Germinal center (tissue), 1 donor: ENCODE measurements around the gene GRAMD2B.
"Not testable (repeated sequence)": the region's sequence is repeated elsewhere in the genome, so short reads cannot be mapped to it uniquely, and the experiment has no call there.

Experiments used
- DNase-seq: peaks from one replicate; pipeline ENCODE4 v3.0.0; 2012; ENCODE audit warnings: mixed read lengths, low spot score

Gene GRAMD2B

GRCh38 chr5:126511961-126512360 lies 88.8 kb downstream of the GRAMD2B start:
- no peak for DNase-seq

GRCh38 chr5:126512451-126512850 lies 89.2 kb downstream of the GRAMD2B start:
- DNase-seq, result no peak

- no peak for DNase-seq
Observed at GRCh38 chr5:126513302-126513701, 90.1 kb downstream of the GRAMD2B start.

- DNase-seq, result no peak
Observed at GRCh38 chr5:126513703-126514102, 90.5 kb downstream of the GRAMD2B start.

GRCh38 chr5:126514131-126514557 lies 90.9 kb downstream of the GRAMD2B start:
- no peak for DNase-seq

GRCh38 chr5:126514558-126515141 lies 91.4 kb downstream of the GRAMD2B start:
- DNase-seq, result no peak

GRCh38 chr5:126515337-126515736 lies 92.1 kb downstream of the GRAMD2B start:
- no peak for DNase-seq

- no peak for DNase-seq
Observed at GRCh38 chr5:126516133-126516532, 92.9 kb downstream of the GRAMD2B start.

GRCh38 chr5:126516852-126517251 lies 93.6 kb downstream of the GRAMD2B start:
- no peak for DNase-seq

- not testable (repeated sequence) for DNase-seq
Observed at GRCh38 chr5:126519223-126519622, 96.0 kb downstream of the GRAMD2B start.

GRCh38 chr5:126519637-126520592 lies 96.7 kb downstream of the GRAMD2B start:
- DNase-seq, result no peak

GRCh38 chr5:126520593-126520953 lies 97.4 kb downstream of the GRAMD2B start:
- DNase-seq, result no peak

- no peak for DNase-seq
Observed at GRCh38 chr5:126521130-126521529, 97.9 kb downstream of the GRAMD2B start.

GRCh38 chr5:126523818-126524510 lies 100.8 kb downstream of the GRAMD2B start:
- no peak for DNase-seq

GRCh38 chr5:126525630-126526245 lies 102.5 kb downstream of the GRAMD2B start:
- no peak for DNase-seq

- no peak for DNase-seq
Observed at GRCh38 chr5:126526493-126526892, 103.3 kb downstream of the GRAMD2B start.

GRCh38 chr5:126527158-126527557 lies 103.9 kb downstream of the GRAMD2B start:
- DNase-seq, result no peak

- no peak for DNase-seq
Observed at GRCh38 chr5:126527892-126528291, 104.7 kb downstream of the GRAMD2B start.

- no peak for DNase-seq
Observed at GRCh38 chr5:126531543-126532120, 108.4 kb downstream of the GRAMD2B start.

- DNase-seq, result no peak
Observed at GRCh38 chr5:126534553-126534952, 111.3 kb downstream of the GRAMD2B start.

- no peak for DNase-seq
Observed at GRCh38 chr5:126535856-126536545, 112.8 kb downstream of the GRAMD2B start.
